ENCODE data around the gene USP24.
"Not testable (repeated sequence)": the region's sequence is repeated elsewhere in the genome, so short reads cannot be mapped to it uniquely, and the experiment has no call there.

The USP24 gene

GRCh38 chr1:55109005-55109404 is 106.2 kb downstream of the USP24 start:
- not testable (repeated sequence) for DNase-seq

GRCh38 chr1:55107101-55107500 is 108.1 kb downstream of the USP24 start:
- no peak for DNase-seq

GRCh38 chr1:55103891-55104290 is 111.3 kb downstream of the USP24 start:
- no peak for DNase-seq

- no peak for DNase-seq
Measured at GRCh38 chr1:55095095-55095494, 120.1 kb downstream of the USP24 start.

GRCh38 chr1:55092475-55092874 is 122.7 kb downstream of the USP24 start:
- DNase-seq = no peak

GRCh38 chr1:55089683-55090082 is 125.5 kb downstream of the USP24 start:
- no peak for DNase-seq

GRCh38 chr1:55088413-55088812 is 126.8 kb downstream of the USP24 start:
- DNase-seq = no peak

GRCh38 chr1:55087439-55087838 is 127.7 kb downstream of the USP24 start:
- DNase-seq = no peak

GRCh38 chr1:55084257-55084656 is 130.9 kb downstream of the USP24 start:
- no peak for DNase-seq

- DNase-seq = no peak
Measured at GRCh38 chr1:55081905-55082296, 133.3 kb downstream of the USP24 start.

- DNase-seq = no peak
Measured at GRCh38 chr1:55081188-55081904, 133.8 kb downstream of the USP24 start.

- DNase-seq = no peak
Measured at GRCh38 chr1:55079651-55080050, 135.5 kb downstream of the USP24 start.

- DNase-seq = no peak
Measured at GRCh38 chr1:55078470-55078869, 136.7 kb downstream of the USP24 start.

- no peak for DNase-seq
Measured at GRCh38 chr1:55076356-55076755, 138.8 kb downstream of the USP24 start.

- no peak for DNase-seq
Measured at GRCh38 chr1:55074455-55074854, 140.7 kb downstream of the USP24 start.

GRCh38 chr1:55073187-55073916 is 141.8 kb downstream of the USP24 start:
- no peak for DNase-seq

- no peak for DNase-seq
Measured at GRCh38 chr1:55071477-55071876, 143.7 kb downstream of the USP24 start.

- no peak for DNase-seq
Measured at GRCh38 chr1:55070293-55071164, 144.6 kb downstream of the USP24 start.

GRCh38 chr1:55069280-55069679 is 145.9 kb downstream of the USP24 start:
- DNase-seq = no peak

- DNase-seq = no peak
Measured at GRCh38 chr1:55068638-55069037, 146.5 kb downstream of the USP24 start.

GRCh38 chr1:55067914-55068313 is 147.2 kb downstream of the USP24 start:
- DNase-seq = no peak

GRCh38 chr1:55067022-55067778 is 148.0 kb downstream of the USP24 start:
- no peak for DNase-seq

GRCh38 chr1:55065648-55066047 is 149.5 kb downstream of the USP24 start:
- DNase-seq = no peak

Data from KG1 (cell line).